Neural progenitor cell (in vitro differentiated cells): ENCODE measurements around the gene NAA15.
"Not testable (repeated sequence)": the region's sequence is repeated elsewhere in the genome, so short reads cannot be mapped to it uniquely, and the experiment has no call there.

Experiments used
- EZH2 ChIP-seq: fragments of 200-600 bp; sonication (generic); IDR thresholded peaks from 2 replicates; pipeline ENCODE4 v1.6.1; 2017; ENCODE audit warnings: antibody characterized with exemption, mild to moderate bottlenecking, moderate library complexity
- TF ChIP-seq, protein P1 (sequence below): fragments of 200-600 bp; sonication (generic); IDR thresholded peaks from 2 replicates; pipeline ENCODE4 v1.5.1; 2017; ENCODE audit warnings: antibody characterized with exemption, mild to moderate bottlenecking

DNA sequence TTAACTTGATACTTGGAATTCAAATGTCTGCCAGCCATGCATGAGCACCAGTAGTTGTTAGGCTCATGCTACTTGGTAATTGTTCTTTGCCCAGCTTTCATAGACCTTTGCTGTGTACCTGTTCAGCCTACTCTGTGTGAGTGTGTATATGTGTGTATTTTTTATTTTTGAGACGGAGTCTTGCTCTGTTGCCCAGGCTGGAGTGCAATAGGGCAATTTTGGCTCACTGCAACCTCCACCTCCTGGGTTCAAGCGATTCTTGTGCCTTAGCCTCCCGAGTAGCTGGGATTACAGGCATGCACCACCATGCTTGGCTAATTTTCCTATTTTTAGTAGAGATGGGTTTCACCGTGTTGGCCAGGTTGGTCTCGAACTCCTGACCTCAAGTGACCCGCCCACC, 21.2 kb downstream of the NAA15 start:
- TF ChIP-seq, protein P1, sequence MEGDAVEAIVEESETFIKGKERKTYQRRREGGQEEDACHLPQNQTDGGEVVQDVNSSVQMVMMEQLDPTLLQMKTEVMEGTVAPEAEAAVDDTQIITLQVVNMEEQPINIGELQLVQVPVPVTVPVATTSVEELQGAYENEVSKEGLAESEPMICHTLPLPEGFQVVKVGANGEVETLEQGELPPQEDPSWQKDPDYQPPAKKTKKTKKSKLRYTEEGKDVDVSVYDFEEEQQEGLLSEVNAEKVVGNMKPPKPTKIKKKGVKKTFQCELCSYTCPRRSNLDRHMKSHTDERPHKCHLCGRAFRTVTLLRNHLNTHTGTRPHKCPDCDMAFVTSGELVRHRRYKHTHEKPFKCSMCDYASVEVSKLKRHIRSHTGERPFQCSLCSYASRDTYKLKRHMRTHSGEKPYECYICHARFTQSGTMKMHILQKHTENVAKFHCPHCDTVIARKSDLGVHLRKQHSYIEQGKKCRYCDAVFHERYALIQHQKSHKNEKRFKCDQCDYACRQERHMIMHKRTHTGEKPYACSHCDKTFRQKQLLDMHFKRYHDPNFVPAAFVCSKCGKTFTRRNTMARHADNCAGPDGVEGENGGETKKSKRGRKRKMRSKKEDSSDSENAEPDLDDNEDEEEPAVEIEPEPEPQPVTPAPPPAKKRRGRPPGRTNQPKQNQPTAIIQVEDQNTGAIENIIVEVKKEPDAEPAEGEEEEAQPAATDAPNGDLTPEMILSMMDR, result not testable (repeated sequence)
- TF ChIP-seq EZH2, result not testable (repeated sequence)
